ENCODE results near the gene OAT. TPM values are rescaled to one million over a fixed set of nuclear protein-coding genes. Genes with fewer than 3 reads are reported as not detected.

Gene OAT
- total RNA-seq, 1 experiment from 2014 or later: 67.9 TPM

DNA sequence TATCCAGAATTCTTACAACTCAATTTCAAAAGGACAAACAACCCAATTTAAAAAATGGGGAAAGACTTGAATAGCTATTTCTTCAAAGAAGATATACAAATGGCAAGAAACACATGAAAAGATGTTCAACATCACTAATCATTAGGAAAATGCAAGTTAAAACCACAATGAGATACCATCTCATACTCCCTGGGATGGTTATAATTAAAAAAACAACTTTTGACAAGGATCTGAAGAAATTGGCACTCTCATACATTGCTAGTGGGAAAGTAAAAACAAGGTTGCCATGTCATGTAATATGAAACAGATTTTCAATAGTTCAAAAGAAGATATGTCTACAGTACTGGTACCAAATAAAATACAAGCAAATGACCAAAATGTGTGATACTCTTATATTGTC lies 9.0 kb downstream of the OAT start:
- Histone ChIP-seq H3K4me2 (ENCODE audit: insufficient read depth, insufficient read length, low read length) (no peak overlapping the region), H3K9ac (ENCODE audit: extremely low read depth, insufficient read length, low read length) (no peak overlapping the region), H2AFZ (ENCODE audit: low read length) (no peak overlapping the region), H2BK120ac (ENCODE audit: low read depth, low read length, poor library complexity, severe bottlenecking) (no peak overlapping the region), H3K79me2 (ENCODE audit: insufficient read depth, low read length) (peaks cover 3% of the 10 kb centered on the region; the same call in 1 of the 2 replicates), H4K5ac (ENCODE audit: insufficient read length, low read depth, low read length) (no peak overlapping the region), H3K79me1 (ENCODE audit: insufficient read depth, low read depth, low read length, poor library complexity, severe bottlenecking) (peaks cover 6% of the 10 kb centered on the region), H4K91ac (ENCODE audit: insufficient read length, low read depth, low read length) (no peak overlapping the region), H2BK15ac (ENCODE audit: low read depth, low read length) (no peak overlapping the region), H3K14ac (ENCODE audit: insufficient read depth, low read length) (no peak overlapping the region), H3K4ac (ENCODE audit: low read depth, low read length) (no peak overlapping the region), H4K20me1 (ENCODE audit: control insufficient read depth, insufficient read depth, insufficient read length) (no peaks in the 10 kb centered on the region), H3K23ac (ENCODE audit: insufficient read length, low read depth, low read length) (no peak overlapping the region), H3T11ph (ENCODE audit: low read length) (no peak overlapping the region), H2BK5ac (ENCODE audit: insufficient read length, low read length) (no peak overlapping the region), H3K9me3 (ENCODE audit: control insufficient read depth, low read depth, low read length) (no peaks in the 10 kb centered on the region), H3K56ac (ENCODE audit: insufficient read length, low read depth, low read length) (no peak overlapping the region), H2AK5ac (ENCODE audit: insufficient read length, low read length) (no peak overlapping the region), H3K18ac (ENCODE audit: insufficient read length, low read depth, low read length) (no peak overlapping the region), H3K27me3 (ENCODE audit: insufficient read depth, low read length) (no peaks in the 10 kb centered on the region), H2BK12ac (ENCODE audit: insufficient read length, low read depth, low read length) (no peak overlapping the region), H3K27ac (ENCODE audit: insufficient read length, low read depth, low read length) (no peak overlapping the region), H3K23me2 (ENCODE audit: insufficient read length, low read depth, low read length, poor library complexity, severe bottlenecking) (no peaks in the 10 kb centered on the region), H4K8ac (replicated peaks; ENCODE audit: insufficient read length, low read depth, low read length) (no peak overlapping the region), H3K4me1 (ENCODE audit: insufficient read depth, low read length) (no peaks in the 10 kb centered on the region), H2BK20ac (ENCODE audit: low read depth, low read length, poor library complexity, severe bottlenecking) (no peak overlapping the region)
- TF ChIP-seq, protein P1, sequence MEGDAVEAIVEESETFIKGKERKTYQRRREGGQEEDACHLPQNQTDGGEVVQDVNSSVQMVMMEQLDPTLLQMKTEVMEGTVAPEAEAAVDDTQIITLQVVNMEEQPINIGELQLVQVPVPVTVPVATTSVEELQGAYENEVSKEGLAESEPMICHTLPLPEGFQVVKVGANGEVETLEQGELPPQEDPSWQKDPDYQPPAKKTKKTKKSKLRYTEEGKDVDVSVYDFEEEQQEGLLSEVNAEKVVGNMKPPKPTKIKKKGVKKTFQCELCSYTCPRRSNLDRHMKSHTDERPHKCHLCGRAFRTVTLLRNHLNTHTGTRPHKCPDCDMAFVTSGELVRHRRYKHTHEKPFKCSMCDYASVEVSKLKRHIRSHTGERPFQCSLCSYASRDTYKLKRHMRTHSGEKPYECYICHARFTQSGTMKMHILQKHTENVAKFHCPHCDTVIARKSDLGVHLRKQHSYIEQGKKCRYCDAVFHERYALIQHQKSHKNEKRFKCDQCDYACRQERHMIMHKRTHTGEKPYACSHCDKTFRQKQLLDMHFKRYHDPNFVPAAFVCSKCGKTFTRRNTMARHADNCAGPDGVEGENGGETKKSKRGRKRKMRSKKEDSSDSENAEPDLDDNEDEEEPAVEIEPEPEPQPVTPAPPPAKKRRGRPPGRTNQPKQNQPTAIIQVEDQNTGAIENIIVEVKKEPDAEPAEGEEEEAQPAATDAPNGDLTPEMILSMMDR (conservative IDR thresholded peaks at IDR 0.05): no peak
- no peak overlapping the region for H3K27ac Mint-ChIP-seq
- no peaks in the 10 kb centered on the region for H3K27me3 Mint-ChIP-seq (ENCODE audit: low read depth)
- DNase-seq: no peak
- H3K36me3 Mint-ChIP-seq (ENCODE audit: insufficient read depth in 1 of 3, low read depth in 3 of 3): peaks cover 10 to 37% (median 13%) of the 10 kb centered on the region in 3 experiments; a peak in 6 of 7 replicates
- H3K4me3 Mint-ChIP-seq: no peak overlapping the region
- H3K9me3 Mint-ChIP-seq: no peaks in the 10 kb centered on the region
- no peaks in the 10 kb centered on the region for H3K4me1 Mint-ChIP-seq
